ENCODE results near the gene USH2A.

The USH2A gene

GRCh38 chr1:216223486-216223885 is 199.8 kb downstream of the USH2A start:
- Histone ChIP-seq H3K36me3 (ENCODE audit: insufficient read depth, low read length) (no peaks in the 10 kb centered on the region), H3K4me2 (ENCODE audit: low read depth, low read length, poor library complexity, severe bottlenecking) (no peak overlapping the region), H3K9me3 (ENCODE audit: insufficient read depth, low read depth, low read length) (no peaks in the 10 kb centered on the region), H3K9me2 (replicated peaks; ENCODE audit: low read depth, low read length) (no peaks in the 10 kb centered on the region), H3K27me3 (ENCODE audit: insufficient read depth, low read length, poor library complexity, severe bottlenecking) (no peaks in the 10 kb centered on the region), H3K4me3 (ENCODE audit: low read length, poor library complexity, severe bottlenecking) (no peak overlapping the region), H3F3A (ENCODE audit: low read depth) (no peaks in the 10 kb centered on the region), H2AFZ (ENCODE audit: low read length) (no peak overlapping the region), H3K4me1 (ENCODE audit: insufficient read depth, low read length, poor library complexity, severe bottlenecking) (peaks cover 4% of the 10 kb centered on the region), H3K79me2 (ENCODE audit: insufficient read depth, low read length) (no peaks in the 10 kb centered on the region), H4K20me1 (ENCODE audit: insufficient read depth, low read length, poor library complexity, severe bottlenecking) (no peaks in the 10 kb centered on the region), H3K9ac (ENCODE audit: low read depth, low read length, poor library complexity, severe bottlenecking) (no peak overlapping the region)
- TF ChIP-seq CTCF (conservative IDR thresholded peaks at IDR 0.05; ENCODE audit: low read length) (no peak), EZH2phosphoT487 (IDR thresholded peaks at IDR 0.05; ENCODE audit: borderline replicate concordance) (no peak)

DNA sequence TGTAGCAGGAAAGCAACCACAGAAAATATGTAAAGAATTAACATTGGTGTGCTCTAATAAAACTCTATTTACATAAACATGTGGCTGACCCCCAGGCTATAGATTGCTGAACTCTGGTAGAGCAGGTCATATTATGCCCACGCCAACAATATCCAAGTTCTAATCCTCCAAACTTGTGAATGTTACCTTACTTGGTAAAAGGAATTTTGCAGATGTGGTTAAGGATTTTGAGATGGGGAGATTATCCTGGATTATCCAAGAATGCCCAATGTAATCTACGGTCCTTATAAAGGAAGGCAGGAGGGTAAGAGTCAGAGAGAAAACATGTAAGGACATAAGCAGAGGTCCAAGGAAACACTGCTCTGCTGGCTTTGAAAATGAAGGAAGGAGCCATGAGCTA is 201.0 kb downstream of the USH2A start:
- Histone ChIP-seq H4K20me1 (ENCODE audit: insufficient read depth, low read length, poor library complexity, severe bottlenecking) (no peaks in the 10 kb centered on the region), H3K9me2 (replicated peaks; ENCODE audit: low read depth, low read length) (no peaks in the 10 kb centered on the region), H3F3A (ENCODE audit: low read depth) (no peaks in the 10 kb centered on the region), H3K4me3 (ENCODE audit: low read length, poor library complexity, severe bottlenecking) (no peak overlapping the region), H3K9me3 (ENCODE audit: insufficient read depth, low read depth, low read length) (no peaks in the 10 kb centered on the region), H2AFZ (ENCODE audit: low read length) (no peak overlapping the region), H3K36me3 (ENCODE audit: insufficient read depth, low read length) (no peaks in the 10 kb centered on the region), H3K9ac (ENCODE audit: low read depth, low read length, poor library complexity, severe bottlenecking) (no peak overlapping the region), H3K4me2 (ENCODE audit: low read depth, low read length, poor library complexity, severe bottlenecking) (no peak overlapping the region), H3K4me1 (ENCODE audit: insufficient read depth, low read length, poor library complexity, severe bottlenecking) (peaks cover 4% of the 10 kb centered on the region), H3K27me3 (ENCODE audit: insufficient read depth, low read length, poor library complexity, severe bottlenecking) (no peaks in the 10 kb centered on the region), H3K79me2 (ENCODE audit: insufficient read depth, low read length) (no peaks in the 10 kb centered on the region)
- no peak for TF ChIP-seq CTCF (conservative IDR thresholded peaks at IDR 0.05; ENCODE audit: low read length)
- TF ChIP-seq EZH2phosphoT487 (IDR thresholded peaks at IDR 0.05; ENCODE audit: borderline replicate concordance): no peak

DNA sequence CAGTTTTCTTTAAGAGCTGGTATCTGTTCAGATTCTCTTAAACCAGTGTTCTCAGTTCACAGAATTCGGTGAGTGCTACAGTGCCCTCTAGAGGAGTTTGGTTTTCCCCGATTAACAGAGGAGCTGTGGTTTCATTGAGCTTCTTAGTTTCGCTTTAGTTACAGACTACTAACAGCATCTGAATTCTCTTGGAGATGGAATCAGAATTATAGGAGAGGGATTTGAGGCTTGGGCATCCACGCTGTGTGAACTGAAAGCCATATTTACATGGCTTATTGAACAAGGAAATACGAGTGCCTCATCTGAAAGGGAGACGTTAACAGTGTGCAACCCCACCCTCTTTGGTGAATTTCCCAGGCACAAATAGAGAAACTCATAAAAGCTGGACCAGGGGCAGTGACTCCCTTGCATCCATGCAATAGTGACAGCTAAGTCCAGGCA is 202.0 kb downstream of the USH2A start:
- H3K4me1 ChIP-seq (ENCODE audit: insufficient read depth, low read length, poor library complexity, severe bottlenecking): peaks cover 4% of the 10 kb centered on the region
- H3K4me2 ChIP-seq (ENCODE audit: low read depth, low read length, poor library complexity, severe bottlenecking): peak overlapping the region; percentile 69
- H3K36me3 ChIP-seq (ENCODE audit: insufficient read depth, low read length): no peaks in the 10 kb centered on the region
- no peaks in the 10 kb centered on the region for H3K9me3 ChIP-seq (ENCODE audit: insufficient read depth, low read depth, low read length)
- H4K20me1 ChIP-seq (ENCODE audit: insufficient read depth, low read length, poor library complexity, severe bottlenecking): no peaks in the 10 kb centered on the region
- no peaks in the 10 kb centered on the region for H3K79me2 ChIP-seq (ENCODE audit: insufficient read depth, low read length)
- peak overlapping the region; percentile 91 for H2AFZ ChIP-seq (ENCODE audit: low read length)
- H3K27me3 ChIP-seq (ENCODE audit: insufficient read depth, low read length, poor library complexity, severe bottlenecking): no peaks in the 10 kb centered on the region
- H3K9me2 ChIP-seq (replicated peaks; ENCODE audit: low read depth, low read length): no peaks in the 10 kb centered on the region
- no peak for TF ChIP-seq EZH2phosphoT487 (IDR thresholded peaks at IDR 0.05; ENCODE audit: borderline replicate concordance)
- peak; percentile 82 for TF ChIP-seq CTCF (conservative IDR thresholded peaks at IDR 0.05; ENCODE audit: low read length)
- H3F3A ChIP-seq (ENCODE audit: low read depth): no peaks in the 10 kb centered on the region
- H3K4me3 ChIP-seq (ENCODE audit: low read length, poor library complexity, severe bottlenecking): peak overlapping the region; percentile 70
- peak overlapping the region; percentile 36 for H3K9ac ChIP-seq (ENCODE audit: low read depth, low read length, poor library complexity, severe bottlenecking)
